IMR-90 (cell line): Measurements from ENCODE around the gene ATP7A.

Experiments
- CHD1 ChIP-seq: IDR thresholded peaks from 2 replicates; pipeline ENCODE4 v1.6.1; 2012; ENCODE audit warnings: low read depth, low read length, improper control_type of control experiment
- FOS ChIP-seq: fragments of 150-350 bp; IDR thresholded peaks from 2 replicates; pipeline ENCODE4 v1.6.1; 2016; ENCODE audit warnings: low read depth, low read length
- MAZ ChIP-seq: IDR thresholded peaks from 2 replicates; pipeline ENCODE4 v1.6.1; 2012; ENCODE audit warnings: low read depth, mild to moderate bottlenecking, low read length, improper control_type of control experiment, moderate library complexity, borderline replicate concordance
- POLR2A ChIP-seq: IDR thresholded peaks from 2 replicates; pipeline ENCODE4 v1.6.1; 2012; ENCODE audit warnings: mild to moderate bottlenecking, low read depth, low read length
- RAD21 ChIP-seq: IDR thresholded peaks from 2 replicates; pipeline ENCODE4 v1.6.1; 2012; ENCODE audit warnings: low read length, improper control_type of control experiment
- RFX5 ChIP-seq: IDR thresholded peaks from 2 replicates; pipeline ENCODE4 v1.8.0; 2012; ENCODE audit warnings: low read depth, mild to moderate bottlenecking, low read length, moderate library complexity
- TF ChIP-seq, protein P1 (sequence below): conservative IDR thresholded peaks from 2 replicates; pipeline ENCODE4 v1.5.1; 2012; ENCODE audit warnings: mild to moderate bottlenecking, low read depth, low read length, improper control_type of control experiment

DNA sequence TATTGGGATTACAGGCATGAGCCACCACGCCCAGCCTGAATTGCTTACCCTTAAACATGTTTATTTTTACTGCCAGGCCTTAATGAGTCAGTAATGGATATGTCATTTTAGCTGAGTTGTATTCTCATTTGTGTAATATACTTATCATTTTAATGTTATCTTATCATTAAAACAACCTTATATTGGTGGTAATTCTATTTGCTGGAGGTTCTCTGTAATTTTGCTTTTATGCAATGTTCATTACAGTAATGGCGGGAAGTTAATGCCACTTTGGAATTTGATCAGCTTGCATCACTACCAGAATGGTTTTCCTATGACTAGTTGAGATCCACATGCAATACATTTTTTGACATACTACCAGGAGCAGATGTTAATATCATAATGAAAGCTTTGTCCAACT lies 65.3 kb downstream of the ATP7A start:
- TF ChIP-seq, protein P1, sequence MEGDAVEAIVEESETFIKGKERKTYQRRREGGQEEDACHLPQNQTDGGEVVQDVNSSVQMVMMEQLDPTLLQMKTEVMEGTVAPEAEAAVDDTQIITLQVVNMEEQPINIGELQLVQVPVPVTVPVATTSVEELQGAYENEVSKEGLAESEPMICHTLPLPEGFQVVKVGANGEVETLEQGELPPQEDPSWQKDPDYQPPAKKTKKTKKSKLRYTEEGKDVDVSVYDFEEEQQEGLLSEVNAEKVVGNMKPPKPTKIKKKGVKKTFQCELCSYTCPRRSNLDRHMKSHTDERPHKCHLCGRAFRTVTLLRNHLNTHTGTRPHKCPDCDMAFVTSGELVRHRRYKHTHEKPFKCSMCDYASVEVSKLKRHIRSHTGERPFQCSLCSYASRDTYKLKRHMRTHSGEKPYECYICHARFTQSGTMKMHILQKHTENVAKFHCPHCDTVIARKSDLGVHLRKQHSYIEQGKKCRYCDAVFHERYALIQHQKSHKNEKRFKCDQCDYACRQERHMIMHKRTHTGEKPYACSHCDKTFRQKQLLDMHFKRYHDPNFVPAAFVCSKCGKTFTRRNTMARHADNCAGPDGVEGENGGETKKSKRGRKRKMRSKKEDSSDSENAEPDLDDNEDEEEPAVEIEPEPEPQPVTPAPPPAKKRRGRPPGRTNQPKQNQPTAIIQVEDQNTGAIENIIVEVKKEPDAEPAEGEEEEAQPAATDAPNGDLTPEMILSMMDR, result no peak
- TF ChIP-seq RFX5, result no peak
- TF ChIP-seq POLR2A, result no peak
- TF ChIP-seq CHD1, result no peak
- TF ChIP-seq RAD21, result no peak
- TF ChIP-seq FOS, result no peak
- no peak for TF ChIP-seq MAZ
